NOMO-1 (cell line): ENCODE measurements around the gene JPT1.
"Not testable (repeated sequence)": the region's sequence is repeated elsewhere in the genome, so short reads cannot be mapped to it uniquely, and the experiment has no call there.

Source experiments
- DNase-seq, 2 experiments: peaks; one replicate each; lab custom pipeline; 2025; ENCODE audit not compliant: unreplicated experiment in 2 of 2; lab: John Stamatoyannopoulos, UW

The JPT1 gene, protein sequence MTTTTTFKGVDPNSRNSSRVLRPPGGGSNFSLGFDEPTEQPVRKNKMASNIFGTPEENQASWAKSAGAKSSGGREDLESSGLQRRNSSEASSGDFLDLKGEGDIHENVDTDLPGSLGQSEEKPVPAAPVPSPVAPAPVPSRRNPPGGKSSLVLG

DNA sequence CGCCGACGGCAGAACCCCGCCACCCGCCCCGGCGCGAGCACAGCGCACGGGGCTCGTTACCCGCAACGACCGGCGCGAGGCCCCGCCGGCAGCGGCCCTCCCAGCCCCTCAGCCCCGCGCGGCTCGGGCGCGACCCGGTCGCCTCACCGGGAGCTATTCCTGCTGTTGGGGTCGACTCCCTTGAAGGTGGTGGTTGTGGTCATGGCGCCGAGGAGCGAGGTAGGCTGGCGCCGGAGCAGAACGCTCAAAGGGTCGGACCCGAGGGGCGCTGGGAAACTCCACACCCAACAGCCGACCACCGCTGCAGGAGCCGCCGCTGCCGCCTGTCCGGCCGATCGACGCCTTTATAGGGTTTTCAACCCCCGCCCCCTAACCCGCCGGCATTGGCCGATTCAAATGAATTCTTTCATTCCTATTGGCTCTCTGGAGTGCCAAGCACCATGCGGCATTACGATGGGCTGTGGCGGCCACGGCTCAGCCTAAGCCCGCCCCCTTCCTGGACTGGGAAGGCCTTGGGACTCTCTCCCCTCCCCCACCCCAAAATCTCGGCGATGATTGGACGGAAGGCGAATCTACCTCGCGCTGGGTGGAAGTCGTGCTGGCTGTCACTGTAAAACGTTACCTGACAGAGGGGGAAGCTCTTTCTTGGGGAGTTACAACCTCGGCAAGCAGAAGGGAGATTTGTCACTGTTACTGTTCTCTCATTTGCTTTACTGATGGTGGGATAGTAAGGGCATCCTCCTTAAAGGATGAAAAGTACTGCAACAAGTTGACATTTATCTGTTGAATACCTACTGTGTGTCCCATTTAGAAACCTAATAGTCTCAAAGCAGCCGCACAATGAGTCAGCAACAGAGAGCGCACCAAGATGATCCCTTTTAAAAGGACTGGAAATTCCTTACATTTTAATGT lies at the start of gene JPT1:
Gene JPT1, minus strand, starts transcription at position 318 of the 912 bp plus-strand sequence. Its CDS starts 115 bp downstream, at position 203.
- peak; percentile 98 to 99 for DNase-seq

DNA sequence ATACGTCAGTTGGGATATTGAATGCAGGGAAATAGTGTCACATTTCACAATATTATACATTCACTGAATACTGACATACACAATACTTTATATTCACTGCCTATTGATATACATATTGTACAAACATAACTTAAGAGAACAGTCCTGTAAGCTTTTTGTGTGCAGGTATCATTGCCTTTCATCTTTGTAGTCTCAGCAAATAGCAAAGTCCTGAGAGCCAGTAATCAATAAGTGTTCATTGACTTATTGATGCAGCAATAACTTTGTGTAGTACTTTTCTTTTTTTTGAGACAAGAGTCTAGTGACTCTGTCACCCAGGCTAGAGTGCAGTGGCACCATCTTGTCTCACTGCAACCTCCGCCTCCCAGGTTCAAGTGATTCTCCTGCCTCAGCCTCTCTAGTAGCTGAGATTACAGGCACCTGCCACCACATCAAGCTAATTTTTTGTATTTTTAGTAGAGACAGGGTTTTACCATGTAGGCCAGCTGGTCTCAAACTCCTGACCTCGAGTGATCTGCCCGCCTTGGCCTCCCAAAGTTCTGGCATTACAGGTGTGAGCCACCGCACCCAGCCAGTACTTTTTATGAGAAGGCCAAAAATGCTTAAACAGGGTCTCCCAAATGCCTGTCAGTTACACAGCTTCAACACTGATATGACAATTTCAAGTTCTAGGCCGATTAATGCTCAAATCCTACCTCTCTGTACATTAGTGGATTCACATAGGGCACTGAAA lies 45.7 kb upstream of the JPT1 start:
- DNase-seq = no peak

DNA sequence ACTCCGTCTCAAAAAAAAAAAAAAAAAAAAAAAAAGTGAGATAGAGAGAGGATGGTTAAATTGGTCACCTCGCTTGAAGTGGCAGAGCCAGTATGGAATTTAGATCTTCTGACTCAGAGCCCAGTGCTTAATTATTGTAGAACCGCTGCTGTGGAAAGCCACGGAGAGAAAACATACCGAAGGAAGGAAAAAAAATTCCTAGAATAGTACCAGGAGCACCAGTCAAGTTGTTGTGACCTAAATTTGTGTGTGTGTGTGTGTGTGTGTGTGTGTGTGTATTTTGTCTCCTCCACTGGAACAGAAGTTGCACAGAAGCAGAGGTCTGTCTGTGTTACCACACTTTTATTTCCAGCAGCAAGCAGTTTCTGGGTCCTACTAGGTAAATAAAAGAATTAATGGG lies 40.6 kb upstream of the JPT1 start:
- no peak for DNase-seq

DNA sequence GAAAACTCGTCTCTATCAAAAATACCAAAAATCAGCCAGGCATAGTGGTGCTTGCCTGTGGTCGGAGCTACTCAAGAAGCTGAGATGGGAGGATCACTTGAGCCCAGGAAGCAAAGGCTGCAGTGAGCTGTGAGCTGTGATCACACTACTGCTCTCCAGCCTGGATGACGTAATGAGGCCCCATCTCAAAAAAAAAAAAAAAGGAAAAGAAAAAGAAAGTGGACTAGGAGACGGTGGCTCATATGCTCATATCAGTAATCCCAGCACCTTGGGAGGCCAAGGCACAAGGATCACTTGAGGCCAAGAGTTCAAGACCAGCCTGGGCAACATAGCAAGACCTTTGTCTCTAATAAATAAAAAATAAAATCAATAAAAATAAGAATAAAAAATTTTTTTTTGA lies 37.3 kb upstream of the JPT1 start:
- peak; percentile 15 to 33 for DNase-seq

DNA sequence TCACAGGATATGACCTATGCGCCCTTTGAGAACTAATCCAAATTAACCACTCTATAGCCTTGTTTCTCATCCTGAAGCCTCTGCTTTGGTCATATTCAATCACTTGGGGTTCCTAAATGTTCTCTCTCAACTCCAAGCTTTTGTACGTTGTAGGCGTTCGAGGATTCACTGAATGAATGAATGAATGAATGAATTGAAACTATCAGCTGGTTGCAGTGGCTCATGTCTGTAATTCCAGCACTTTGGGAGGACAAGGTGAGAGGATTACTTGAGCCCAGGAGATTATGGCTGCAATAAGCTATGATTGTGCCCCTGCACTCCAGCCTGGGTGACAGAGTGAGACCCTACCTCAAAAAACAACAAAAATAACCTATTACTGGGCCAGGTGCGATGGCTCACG lies 34.3 kb upstream of the JPT1 start:
- DNase-seq = no peak

DNA sequence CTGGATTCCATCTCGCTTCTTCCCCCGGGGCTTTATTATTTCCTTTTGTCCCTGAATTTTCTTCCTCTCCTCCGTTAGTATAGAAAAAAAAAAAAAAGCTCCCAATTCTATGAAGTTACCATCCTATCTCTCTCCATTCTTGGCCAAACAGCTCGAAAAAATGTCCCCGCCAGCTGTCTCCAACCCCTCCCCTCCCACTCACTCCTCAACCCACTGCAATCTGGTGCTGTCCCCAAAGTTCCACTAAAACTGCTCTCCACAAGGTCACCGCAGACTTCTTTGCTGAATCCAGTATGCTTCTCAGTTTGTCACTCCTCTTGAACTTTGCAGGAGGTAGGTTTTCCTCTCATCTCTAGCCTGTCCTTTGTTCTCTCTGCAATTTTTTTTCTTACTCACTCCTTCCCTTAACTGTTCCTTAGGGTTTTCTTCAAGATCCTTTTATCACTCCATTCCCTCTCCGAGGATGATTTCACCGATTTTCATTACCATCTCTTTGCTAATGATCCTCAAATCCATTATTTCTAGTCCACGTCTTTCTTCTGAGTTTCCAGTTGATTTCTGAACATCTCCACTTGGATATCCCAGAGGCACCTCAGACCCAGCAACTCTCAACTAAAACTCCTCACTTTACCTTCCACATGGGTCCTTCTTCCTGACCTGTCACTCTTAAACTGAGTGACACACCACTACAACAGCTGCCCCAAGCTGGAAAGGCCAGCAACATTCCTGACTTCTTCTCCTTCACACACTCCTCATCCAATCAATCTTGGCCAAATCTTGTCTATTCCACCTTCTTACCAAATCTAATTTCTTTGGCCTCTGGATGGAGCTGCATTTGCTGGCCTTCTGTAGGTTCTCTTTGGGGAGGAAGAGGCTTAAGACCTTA lies 29.9 kb upstream of the JPT1 start:
- DNase-seq = no peak

DNA sequence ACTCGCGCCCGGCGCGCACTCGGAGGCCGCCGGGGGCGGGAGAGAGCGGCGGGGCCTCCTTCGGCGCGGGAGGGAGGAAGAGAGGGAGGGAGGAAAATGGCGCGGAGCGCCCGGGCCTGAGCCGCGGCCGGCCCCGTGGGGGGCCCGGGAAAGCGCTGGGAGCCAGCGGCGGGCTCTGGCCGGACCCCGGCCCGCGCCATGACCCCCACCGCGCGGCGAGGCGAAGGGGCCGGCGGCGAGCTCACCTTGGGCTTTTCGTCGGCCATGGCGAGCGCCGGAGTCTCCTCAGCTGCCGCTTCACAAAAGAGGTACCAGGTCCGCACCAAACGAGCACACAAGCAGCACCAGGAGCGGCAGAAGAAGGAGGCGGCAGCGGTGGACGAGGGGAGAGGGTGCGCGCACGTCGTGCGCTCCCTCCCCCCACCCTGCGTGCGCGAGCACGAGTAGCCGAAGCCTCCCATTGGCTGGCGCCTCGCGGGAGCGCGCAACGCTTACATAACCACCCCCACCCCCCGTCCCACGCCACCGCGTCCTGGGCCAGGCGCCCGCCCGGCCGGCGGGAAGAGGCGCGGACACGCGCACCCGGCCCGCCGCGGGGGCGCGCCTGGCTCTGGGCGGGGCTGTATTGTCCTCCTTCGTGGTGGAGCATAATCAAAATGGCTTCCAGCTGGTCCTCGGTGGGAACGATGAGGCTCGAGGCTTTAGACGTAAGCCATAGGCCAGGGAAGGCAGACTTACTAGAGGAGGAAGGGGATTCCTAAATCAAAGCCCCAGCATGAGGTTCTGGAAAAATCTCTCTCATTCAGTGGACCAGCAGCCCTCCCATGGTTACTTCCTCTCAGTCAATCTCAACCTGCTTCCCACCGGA lies 28.5 kb upstream of the JPT1 start, which contains the start of gene SUMO2:
Gene SUMO2, minus strand, starts transcription at position 391 of the 868 bp plus-strand sequence. Its CDS starts 125 bp downstream, at position 266.
- DNase-seq = peak; percentile 74 to 88

DNA sequence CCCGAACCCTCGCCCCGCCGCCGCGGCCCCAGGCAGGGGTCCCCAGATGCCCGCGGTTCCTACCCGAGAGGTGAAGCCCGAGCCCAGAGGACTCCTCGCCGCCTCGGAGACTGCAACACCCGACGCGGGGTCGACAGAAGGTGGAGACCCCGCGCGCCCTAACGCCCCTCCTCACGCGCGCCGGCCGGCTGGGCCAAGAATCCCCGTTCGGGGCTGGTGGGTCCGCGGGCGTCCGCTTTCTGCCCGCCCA lies 27.9 kb upstream of the JPT1 start:
- no peak for DNase-seq

DNA sequence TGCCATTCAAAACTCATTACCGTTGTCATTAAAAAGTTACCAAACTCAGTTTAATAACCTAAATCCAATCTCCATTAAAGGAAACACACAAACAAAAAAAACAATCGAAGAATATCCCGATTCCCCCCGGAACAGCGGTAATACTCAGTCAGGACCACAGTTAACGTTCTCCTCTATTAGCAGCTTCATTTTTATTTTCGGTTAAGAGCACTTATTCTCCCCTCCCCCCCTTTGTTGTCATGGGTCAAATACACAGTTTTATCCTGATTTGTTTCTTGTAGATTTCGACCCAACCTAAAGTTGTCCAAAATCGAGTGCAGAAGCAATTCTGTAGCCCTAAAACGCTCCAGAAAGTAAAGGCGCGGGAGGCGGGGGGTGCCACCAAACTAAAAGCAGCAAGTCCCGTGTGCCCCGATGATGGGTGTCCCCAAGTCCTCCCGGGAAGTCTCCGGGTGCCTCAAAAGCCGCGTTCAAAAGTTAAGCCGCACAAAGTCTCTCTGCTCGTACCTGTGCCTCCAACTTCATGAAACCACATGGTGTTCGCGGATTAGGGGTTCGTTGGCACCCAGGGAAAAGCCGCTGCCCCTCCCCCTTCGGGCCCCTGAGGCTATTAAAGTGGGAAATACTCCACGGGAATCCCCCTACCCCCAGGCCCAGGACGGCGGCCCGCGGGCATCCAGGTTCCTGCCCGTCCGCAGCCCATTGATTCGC lies 27.5 kb upstream of the JPT1 start:
- DNase-seq = peak in 1 of 2 experiments; percentile 13

DNA sequence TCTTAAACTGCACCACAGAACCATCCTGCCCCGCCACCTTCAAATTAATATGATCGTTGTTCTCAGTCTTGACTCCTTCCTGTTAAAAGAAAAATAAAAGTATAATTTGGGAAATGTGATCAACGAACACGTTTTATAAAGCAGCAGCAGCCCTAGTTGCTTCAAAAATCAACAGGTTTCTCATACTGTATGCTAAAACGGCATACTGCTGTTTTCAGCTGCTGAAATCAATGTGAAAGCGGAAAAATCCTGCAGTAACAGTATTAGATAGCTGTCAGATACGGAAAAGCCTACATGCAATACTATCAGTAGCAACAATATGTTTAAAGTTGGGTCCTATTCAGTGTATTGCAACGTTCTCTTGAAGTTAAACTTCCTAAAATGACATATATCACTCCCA lies 26.8 kb upstream of the JPT1 start:
- no peak for DNase-seq

DNA sequence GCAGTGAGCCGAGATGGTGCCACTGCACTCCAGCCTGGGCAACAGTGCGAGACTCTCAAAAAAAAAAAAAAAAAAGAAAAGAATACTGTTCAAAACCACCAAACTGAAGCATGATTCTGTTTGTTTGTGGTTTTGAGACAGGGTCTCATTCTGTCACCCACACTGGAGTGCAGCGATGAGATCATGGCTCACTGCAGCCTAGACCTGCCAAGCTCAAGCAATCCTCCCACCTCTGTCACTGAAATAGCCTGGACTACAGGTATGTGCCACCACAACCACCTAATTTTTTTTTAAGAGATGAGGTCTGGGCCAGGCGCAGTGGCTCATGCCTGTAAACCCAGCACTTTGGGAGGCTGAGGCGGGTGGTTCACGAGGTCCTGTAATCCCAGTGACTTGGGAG lies 24.1 kb upstream of the JPT1 start:
- DNase-seq = no peak

DNA sequence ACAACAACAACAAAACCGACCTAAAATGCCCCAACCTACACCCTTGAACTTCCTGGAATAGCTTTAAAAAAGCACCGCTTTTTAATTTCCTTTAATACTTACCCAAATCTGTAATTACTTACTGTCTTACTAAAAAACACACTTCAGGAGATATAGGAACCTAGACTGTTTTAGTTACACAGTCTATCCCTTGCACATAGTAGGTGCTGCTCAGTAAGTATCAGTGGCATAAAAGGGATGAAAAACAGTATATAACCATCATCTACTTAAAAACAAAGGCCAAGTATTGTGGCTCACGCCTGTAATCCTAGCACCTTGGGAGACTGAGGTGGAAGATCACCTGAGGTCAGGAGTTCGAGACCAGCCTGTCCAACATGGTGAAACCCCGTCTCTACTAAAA lies 22.3 kb upstream of the JPT1 start:
- no peak for DNase-seq

DNA sequence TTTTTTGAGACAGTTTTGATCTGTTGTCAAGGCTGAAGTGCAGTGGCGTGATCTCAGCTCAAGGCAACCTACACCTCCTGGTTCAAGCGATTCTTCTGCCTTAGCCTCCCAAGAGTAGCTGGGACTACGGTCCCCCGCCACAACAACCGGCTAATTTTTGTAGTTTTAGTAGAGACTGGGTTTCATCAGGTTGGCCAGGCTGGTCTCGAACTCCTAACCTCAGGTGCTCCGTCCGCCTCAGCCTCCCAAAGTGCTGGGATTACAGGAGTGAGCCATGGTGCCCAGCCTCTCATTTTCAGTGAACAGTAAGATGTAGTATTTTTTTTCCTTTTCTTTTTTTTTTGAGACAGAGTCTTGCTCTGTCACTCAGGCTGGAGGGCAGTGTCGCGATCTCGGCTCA lies 20.7 kb upstream of the JPT1 start:
- DNase-seq = no peak

DNA sequence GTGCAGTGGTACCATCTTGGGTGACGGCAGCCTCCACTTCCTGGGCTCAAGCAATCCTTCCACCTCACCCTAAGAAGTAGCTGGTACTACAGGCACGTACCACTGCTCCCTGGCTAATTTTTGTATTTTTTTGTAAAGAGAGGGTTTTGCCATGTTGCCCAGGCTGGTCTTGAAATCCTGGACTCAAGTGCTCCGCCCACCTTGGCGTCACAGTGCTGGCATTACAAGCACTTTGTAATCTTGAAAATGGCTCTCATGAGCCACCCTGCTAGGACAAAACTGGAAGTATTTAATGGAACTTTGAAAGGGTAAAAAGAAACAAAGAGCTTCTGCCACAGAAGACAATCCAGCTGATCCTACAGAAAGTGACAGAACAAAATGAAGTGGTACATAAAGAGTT lies 19.2 kb upstream of the JPT1 start:
- DNase-seq = no peak

DNA sequence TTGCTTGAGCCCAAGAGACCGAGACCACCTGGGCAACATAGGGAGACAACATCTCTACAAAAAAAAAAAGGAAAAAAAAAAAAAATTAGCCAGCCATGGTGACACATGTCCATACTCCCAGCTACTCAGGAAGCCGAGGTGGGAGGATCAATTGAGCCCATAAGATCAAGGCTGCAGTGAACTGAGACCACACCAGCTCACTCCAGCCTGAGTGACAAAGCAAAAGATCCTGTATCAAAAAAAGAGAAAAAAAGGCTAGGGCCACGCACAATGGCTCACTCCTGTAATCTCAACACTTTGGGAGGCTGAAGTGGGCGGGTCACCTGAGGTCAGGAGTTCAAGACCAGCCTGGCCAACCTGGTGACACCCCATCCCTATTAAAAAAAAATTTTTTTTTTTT lies 14.7 kb upstream of the JPT1 start:
- DNase-seq = no peak

DNA sequence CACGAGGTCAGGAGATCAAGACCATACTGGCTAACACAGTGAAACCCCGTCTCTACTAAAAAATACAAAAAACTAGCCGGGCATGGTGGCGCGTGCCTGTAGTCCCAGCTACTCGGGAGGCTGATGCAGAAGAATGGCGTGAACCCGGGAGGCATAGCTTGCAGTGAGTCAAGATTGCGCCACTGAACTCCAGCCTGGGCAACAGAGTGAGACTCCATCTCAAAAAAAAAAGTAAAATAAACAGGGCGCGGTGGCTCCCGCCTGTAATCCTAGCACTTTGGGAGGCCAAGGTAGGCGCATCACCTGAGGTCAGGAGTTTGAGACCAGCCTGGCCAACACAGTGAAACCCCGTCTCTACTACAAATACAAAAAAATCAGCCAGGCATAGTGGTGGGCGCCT lies 10.3 kb upstream of the JPT1 start:
- not testable (repeated sequence) for DNase-seq

DNA sequence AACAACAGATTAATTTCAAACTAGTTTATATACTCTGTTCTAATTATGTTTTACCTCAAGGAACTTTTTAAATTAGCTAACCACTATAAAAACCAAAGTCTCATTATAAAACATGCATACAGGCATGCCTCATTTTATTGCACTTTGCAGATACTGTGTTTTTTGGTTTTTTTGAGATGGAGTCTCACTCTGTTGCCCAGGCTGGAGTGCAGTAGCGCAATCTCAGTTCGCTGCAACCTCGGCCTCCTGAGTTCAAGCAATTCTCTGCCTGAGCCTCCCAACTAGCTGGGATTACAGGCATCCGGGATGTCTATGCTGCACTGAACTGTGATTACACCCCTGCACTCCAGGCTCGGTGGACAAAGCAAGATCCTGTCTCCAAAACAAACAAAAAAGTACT lies 8.8 kb upstream of the JPT1 start:
- no peak for DNase-seq

DNA sequence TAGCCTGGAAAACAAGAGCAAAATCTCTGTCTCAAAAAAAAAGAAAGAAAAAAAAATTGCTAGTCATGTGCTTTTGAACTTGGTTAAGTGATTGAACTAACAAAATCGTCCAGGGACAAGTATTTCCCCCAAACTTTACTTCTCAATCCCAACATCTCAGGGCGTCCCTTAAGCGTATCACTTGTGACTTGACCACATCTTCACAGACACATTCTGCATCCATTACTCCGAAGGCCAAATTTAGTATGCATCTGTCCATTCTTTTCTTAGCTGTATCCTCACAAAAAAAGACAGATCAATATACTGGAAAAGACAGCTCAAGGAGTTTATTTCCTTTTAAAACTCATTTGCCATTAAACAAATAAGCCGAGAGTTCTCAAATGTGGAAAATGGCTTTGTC lies 5.9 kb upstream of the JPT1 start:
- DNase-seq = no peak
